Uterus (tissue), 4 donors: Measurements from ENCODE around the gene PDIA6. TPM values are rescaled to one million over a fixed set of nuclear protein-coding genes. Genes with fewer than 3 reads are reported as not detected.

ENCODE experiments used
- DNase-seq, 2 donors: peaks; one replicate each; pipeline ENCODE4 v3.0.0-alpha.2; 2019 to 2020
- H3K27ac ChIP-seq, 2 donors: fragments of 200-600 bp; sonication (generic); 1 replicate in 1 of 2; 2 replicates in 1 of 2; pipeline ENCODE4 v1.5.1; 2016 to 2018
- H3K27me3 ChIP-seq, 2 donors: fragments of 200-600 bp; sonication (generic); one replicate each; pipeline ENCODE4 v1.5.1; 2018 to 2019; ENCODE audit warnings: control low read depth in 1 of 2
- H3K36me3 ChIP-seq, 2 donors: fragments of 200-600 bp; sonication (generic); one replicate each; pipeline ENCODE4 v1.5.1; 2019; ENCODE audit warnings: control low read depth in 1 of 2
- H3K4me1 ChIP-seq, 2 donors: fragments of 200-600 bp; sonication (generic); one replicate each; pipeline ENCODE4 v1.5.1; 2018 to 2019; ENCODE audit warnings: control low read depth in 1 of 2
- H3K4me3 ChIP-seq, 2 donors: fragments of 200-600 bp; sonication (generic); 1 replicate in 1 of 2; 2 replicates in 1 of 2; pipeline ENCODE4 v1.5.1; 2018 to 2019; ENCODE audit warnings: mild to moderate bottlenecking in 1 of 2
- H3K9me3 ChIP-seq, 2 donors: fragments of 200-600 bp; sonication (generic); one replicate each; pipeline ENCODE4 v1.5.1; 2019; ENCODE audit warnings: control low read depth in 1 of 2
- CTCF ChIP-seq, 4 experiments: fragments of 200-600 bp in 2 of 4; fragments of 450-650 bp in 2 of 4; sonication (generic) in 2 of 4; IDR thresholded peaks; one replicate each; pipeline ENCODE4 v1.5.1; 2016 to 2019; ENCODE audit warnings: antibody characterized with exemption in 4 of 4, mild to moderate bottlenecking in 2 of 4, moderate library complexity in 1 of 4
- POLR2A ChIP-seq, 2 donors: fragments of 450-650 bp; IDR thresholded peaks; one replicate each; pipeline ENCODE4 v1.6.1; 2016; ENCODE audit warnings: antibody characterized with exemption in 2 of 2, mild to moderate bottlenecking in 1 of 2, moderate library complexity in 1 of 2
- intact Hi-C: fragments of 100-400 bp; cut with DNase I; formaldehyde crosslinking; loops from one replicate; pipeline ENCODE4 v1.15.1; 2023; ENCODE audit warnings: low total_unique reads
- total RNA-seq, 4 donors: library from RNA; depleted of rRNA in 3 of 4; stranded (reverse); fragments of >200 nt in 3 of 4; gene quantifications; one replicate each; pipeline versions ENCODE4 v1.1.0 to v1.2.4, GENCODE V29; 2014 to 2023
- donor health status: DM: yes; HTN: yes; CAD: no.

Gene PDIA6
- total RNA-seq, 4 donors from 2014 or later: 53.0 to 257 (median 89.0) TPM

- H3K36me3 ChIP-seq: no peaks in the 10 kb centered on the region
- intact Hi-C loops: no loop called here
- no peak for TF ChIP-seq POLR2A (IDR thresholded peaks at IDR 0.05)
- TF ChIP-seq CTCF (IDR thresholded peaks at IDR 0.05): no peak
- no peak overlapping the region for H3K4me3 ChIP-seq
- H3K27ac ChIP-seq: no peak overlapping the region
- DNase-seq: no peak
- H3K27me3 ChIP-seq: no peaks in the 10 kb centered on the region
- H3K9me3 ChIP-seq: no peaks in the 10 kb centered on the region
- no peaks in the 10 kb centered on the region for H3K4me1 ChIP-seq
Measured at GRCh38 chr2:10829299-10829698, 16.7 kb upstream of the PDIA6 start.

DNA sequence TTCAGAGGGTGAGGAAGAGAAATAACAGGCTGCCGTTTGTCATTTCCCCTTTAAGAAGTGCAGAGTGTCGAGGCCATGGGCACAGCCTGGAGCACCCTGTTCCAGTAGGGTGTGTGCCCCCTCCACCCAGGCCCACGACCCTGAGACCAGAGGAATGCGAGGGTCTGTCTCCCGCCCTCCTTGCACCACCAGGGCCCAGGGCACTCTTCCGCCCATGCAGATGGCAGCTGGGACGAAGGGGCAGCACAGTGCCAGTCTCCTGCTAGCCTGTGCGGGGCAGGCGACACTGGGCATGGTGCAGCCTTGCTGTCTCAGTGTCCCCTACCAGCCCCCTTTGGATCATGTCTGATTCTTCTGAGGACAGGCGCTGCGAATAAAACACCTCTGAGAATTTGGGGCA, 15.8 kb upstream of the PDIA6 start:
- TF ChIP-seq CTCF (IDR thresholded peaks at IDR 0.05) (no peak), POLR2A (IDR thresholded peaks at IDR 0.05) (no peak)
- no peak for DNase-seq
- intact Hi-C loops: no loop called here
- H3K27me3 ChIP-seq: no peaks in the 10 kb centered on the region
- H3K27ac ChIP-seq: no peak overlapping the region
- H3K4me1 ChIP-seq: no peaks in the 10 kb centered on the region
- H3K36me3 ChIP-seq: no peaks in the 10 kb centered on the region
- no peaks in the 10 kb centered on the region for H3K9me3 ChIP-seq
- H3K4me3 ChIP-seq: no peak overlapping the region

DNA sequence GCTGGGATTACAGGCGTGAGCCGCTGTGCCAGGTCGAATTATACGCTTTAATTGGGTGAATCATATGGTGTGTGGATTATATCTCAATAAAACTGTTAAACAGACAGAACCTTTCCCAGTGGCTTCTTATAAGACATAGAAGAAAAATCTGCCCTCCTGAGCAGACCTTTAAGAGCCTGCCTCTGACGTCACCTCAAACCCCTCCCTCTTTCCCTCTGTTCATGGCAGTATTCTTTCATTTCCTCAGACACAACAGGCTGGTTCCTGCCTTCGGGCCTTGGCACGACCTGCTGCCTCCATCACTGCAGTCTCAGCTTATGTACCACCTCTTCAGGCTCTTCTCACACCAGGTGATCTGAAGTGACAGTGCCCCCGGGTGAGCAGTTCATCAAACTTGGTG, 14.0 kb upstream of the PDIA6 start:
- Histone ChIP-seq H3K9me3 (no peaks in the 10 kb centered on the region), H3K36me3 (no peaks in the 10 kb centered on the region), H3K4me3 (no peak overlapping the region), H3K27me3 (no peaks in the 10 kb centered on the region), H3K4me1 (no peaks in the 10 kb centered on the region), H3K27ac (no peak overlapping the region)
- DNase-seq: no peak
- intact Hi-C loops: no loop called here
- no peak for TF ChIP-seq CTCF (IDR thresholded peaks at IDR 0.05)
- TF ChIP-seq POLR2A (IDR thresholded peaks at IDR 0.05): no peak

GRCh38 chr2:10826026-10826425, 13.4 kb upstream of the PDIA6 start:
- no peak for TF ChIP-seq CTCF (IDR thresholded peaks at IDR 0.05)
- TF ChIP-seq POLR2A (IDR thresholded peaks at IDR 0.05): no peak
- Histone ChIP-seq H3K4me3 (no peak overlapping the region), H3K27me3 (no peaks in the 10 kb centered on the region), H3K36me3 (no peaks in the 10 kb centered on the region), H3K27ac (no peak overlapping the region), H3K4me1 (no peaks in the 10 kb centered on the region), H3K9me3 (no peaks in the 10 kb centered on the region)
- no peak for DNase-seq
- intact Hi-C loops: no loop called here

GRCh38 chr2:10824191-10824590, 11.6 kb upstream of the PDIA6 start:
- Histone ChIP-seq H3K9me3 (no peaks in the 10 kb centered on the region), H3K27me3 (no peaks in the 10 kb centered on the region), H3K4me3 (no peak overlapping the region), H3K27ac (no peak overlapping the region), H3K36me3 (no peaks in the 10 kb centered on the region), H3K4me1 (no peaks in the 10 kb centered on the region)
- intact Hi-C loops: no loop called here
- TF ChIP-seq POLR2A (IDR thresholded peaks at IDR 0.05) (no peak), CTCF (IDR thresholded peaks at IDR 0.05) (no peak)
- DNase-seq: no peak
